Measurements from ENCODE around the gene ZNF646.

- no peak for TF ChIP-seq CTCF (IDR thresholded peaks at IDR 0.05; ENCODE audit: insufficient read depth, low read length)
- TF ChIP-seq POLR2AphosphoS5 (IDR thresholded peaks at IDR 0.05; ENCODE audit: low read depth), result peak; percentile 12; the same call in 1 of the 2 replicates
- TF ChIP-seq REST (IDR thresholded peaks at IDR 0.05; ENCODE audit: insufficient replicate concordance, low read depth), result no peak
- TF ChIP-seq SPI1 (IDR thresholded peaks at IDR 0.05; ENCODE audit: borderline replicate concordance, low read depth), result peak; percentile 89
- TF ChIP-seq GABPA (IDR thresholded peaks at IDR 0.05; ENCODE audit: low read depth), result no peak
Measured at GRCh38 chr16:31081428-31082351, 7.5 kb downstream of the ZNF646 start.
